GM21360 (cell line): Measurements from ENCODE around the gene GPR183.

Experiments
- ATAC-seq: cut with Tn5 transposase; IDR thresholded peaks from one replicate; pipeline ENCODE4 v1.9.1; 2021; ENCODE audit warnings: mild to moderate bottlenecking, moderate library complexity; ENCODE audit not compliant: unreplicated experiment

GPR183 gene

DNA sequence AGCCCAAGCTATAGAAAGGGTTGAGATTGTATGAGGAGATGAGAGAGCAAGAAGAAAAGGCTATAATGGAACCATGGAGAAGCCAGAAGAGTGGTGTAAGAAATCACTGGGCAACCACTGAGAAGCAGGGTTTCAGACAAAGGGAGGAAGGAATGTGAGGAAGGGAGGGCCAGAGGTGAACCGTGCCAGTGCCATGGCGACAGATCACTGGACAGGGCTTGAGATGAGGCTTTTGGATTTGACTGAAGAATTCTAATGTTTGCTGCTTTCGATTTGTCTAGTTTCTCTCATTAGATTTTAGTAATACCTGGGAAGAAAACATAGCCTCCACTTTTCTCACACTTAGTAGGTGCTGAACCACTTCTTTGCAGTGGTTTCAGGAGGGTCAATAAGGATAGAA, 6.3 kb upstream of the GPR183 start:
- no peak for ATAC-seq

DNA sequence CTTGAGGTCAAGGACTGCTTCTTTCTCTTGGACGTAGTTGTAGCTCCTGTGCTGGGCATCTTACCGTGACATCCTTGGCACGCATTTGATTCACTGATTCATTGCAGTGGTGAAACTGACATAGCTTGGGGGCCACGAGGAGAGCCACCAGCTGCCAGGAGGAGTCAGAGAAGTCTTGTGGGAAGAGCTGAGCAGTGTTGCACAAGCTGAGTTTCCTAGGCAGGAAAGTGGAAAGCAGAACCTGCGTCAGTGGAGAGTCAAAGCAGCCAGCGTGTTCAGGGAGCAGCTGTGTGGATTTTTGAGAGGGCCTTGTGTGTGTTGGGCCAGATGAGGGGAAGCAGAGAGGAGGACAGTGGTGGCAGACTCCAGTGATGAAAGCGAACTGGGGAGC, 5.3 kb upstream of the GPR183 start:
- peak; percentile 34 for ATAC-seq

DNA sequence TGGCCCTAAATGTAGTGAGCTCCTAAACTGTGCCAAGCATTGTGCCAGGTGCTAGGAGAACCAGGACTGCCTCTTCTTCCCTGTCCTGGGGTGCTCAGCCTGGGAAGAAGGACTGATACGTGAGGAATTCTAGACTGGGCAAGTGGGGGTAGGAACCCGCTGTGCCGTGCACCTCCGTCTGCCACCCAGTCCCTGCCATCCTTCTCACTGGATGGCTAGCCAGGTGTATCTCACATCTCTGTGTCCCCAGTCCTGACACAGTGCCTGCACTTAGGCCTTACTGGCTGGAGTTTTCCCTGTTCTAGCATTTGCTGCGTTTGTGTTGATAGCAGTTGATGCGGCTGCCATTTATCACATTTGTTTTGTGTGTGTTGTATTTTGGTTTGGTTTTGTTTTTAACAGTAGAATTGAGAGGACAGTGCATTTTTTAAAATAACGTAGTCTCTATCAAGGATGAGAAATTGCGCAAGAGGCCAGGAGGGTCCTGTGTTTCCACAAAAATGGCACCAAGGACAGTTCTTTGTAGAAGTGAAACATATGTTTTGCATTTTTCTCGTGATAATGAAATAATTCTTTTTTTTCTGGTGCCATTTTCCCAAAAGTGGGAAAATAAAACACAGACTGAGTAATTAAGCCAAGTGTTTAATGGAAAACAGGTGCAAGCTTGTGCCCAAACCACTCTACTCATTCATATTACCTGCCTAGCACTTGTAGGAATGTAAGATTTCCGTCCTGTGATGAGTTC, 4.7 kb upstream of the GPR183 start:
- no peak for ATAC-seq

DNA sequence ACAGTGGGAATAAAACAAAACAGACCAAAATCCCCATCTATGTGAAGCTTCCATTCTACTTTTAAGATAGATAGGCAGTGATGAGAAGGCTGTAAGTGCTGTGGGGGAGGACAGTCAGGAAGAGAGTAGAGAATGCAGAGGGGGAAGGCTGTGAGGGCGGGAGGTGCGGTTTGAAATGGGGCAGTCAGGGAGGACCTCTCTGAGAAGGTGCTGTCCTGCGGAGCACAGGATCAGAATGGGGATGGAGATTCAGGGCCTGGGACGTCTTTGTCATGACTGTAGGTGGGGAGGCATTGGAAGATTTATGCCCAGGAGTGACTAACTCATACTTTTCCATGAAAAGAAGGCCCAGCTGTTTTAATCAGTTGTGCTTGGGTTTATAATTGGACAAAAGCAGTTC, 3.9 kb upstream of the GPR183 start:
- no peak for ATAC-seq

DNA sequence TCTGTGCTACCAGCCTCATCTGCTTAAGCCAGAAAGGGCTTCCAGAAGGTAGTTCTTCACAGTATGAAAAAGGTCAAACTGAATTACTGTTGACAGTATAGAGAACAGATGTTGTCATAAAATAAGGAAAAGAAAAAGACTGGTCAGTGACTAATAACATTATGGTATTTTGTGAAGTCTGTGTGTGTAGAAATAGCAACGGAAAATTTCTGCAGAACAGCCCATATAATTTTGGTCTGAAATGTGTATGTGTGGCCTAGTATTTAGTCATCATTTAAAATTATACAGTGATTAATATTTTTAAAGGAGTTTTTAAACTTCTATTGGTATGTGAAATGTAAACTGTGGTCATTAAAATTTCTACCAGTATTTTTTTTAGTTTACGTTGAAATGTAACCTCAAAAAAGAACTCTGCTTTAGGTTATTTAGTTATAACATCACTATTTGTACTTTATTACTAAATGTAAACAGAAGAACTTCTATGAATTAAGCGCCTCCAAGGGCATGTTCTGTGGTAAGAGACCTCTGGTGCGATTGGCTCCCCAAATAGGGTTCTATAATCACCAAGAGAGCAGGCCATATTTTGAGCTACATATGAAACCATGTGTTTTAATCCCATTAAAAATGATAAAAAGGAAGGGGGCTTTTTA, 3.3 kb upstream of the GPR183 start:
- ATAC-seq = peak; percentile 32

DNA sequence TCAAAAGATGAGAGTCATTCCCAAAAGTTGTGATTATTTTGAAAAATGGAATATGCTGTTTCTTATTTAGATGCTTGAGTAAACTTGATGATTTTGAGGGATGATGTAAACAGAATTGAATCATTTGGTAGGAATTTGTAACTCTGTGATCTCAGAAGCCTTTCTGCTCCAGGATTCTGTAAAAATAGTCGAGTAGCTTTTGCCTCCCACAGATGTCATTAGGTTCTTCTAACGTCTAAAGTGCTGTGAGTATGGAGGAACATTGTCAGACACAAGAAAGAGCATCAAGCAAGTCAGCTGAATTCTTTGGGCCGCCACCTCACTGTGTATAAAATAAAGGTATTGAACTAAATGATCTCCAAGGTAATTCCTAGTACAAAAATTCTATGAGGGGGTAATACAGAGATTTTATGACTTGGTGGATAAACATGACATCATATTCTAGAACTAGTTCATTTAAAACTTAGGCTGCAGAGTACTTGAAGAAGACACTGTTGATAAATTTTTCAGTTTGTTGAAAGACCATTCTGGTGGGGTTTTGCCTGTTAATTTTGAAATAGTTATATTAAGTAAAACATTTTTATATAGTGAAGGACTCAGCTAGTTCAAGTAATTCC, 1.4 kb upstream of the GPR183 start:
- ATAC-seq = no peak

DNA sequence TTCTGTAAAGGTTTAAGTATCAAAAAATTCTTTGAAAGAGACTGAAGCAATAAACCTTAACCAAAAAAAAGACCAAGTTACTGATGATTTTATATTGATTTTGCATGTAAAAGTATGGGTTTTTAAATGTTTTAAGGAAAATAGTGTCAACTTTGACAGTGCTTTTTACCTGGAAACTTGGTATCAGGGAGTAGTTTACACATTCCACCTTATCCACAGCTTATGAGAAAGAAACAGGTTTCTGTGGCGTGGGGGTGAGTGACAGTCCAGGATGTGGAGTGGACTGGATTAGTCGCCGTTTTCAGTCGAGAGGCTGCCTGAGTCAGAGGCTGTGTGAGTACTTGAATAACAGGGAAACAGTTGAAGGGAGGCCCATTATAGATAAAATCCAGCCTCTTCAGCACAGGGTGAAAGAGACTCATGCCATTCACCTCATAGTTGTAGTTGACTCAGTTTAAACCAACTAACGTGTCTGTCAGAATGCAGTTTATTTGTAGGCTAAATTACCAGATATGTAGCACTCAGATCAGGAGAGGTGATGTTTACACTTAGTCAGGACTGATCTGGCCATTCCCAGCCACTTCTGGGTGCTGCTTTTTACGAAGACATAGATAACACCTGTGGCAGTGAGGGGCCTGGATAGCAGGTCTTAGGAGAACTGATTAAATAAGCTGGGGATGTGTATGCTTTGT, 595 bp upstream of the GPR183 start:
- ATAC-seq = peak; percentile 31

DNA sequence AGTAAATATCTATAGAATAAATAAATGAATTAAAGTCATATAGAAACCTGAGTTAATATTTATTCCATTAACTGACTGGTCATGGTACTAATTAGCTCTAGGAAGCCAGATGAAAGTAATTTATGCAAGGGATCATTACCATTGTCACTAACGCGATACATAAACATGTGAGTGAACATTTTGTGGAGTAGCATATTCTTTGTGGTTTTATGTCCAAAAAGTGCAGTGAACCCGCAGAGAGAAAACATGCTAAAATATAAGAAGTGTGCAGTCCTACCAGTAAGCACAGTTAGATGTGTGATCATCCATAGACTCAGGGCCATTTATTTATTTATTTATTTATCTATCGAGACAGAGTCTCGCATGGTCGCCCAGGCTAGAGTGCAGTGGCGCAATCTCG, 1.6 kb downstream of the GPR183 start:
- no peak for ATAC-seq

DNA sequence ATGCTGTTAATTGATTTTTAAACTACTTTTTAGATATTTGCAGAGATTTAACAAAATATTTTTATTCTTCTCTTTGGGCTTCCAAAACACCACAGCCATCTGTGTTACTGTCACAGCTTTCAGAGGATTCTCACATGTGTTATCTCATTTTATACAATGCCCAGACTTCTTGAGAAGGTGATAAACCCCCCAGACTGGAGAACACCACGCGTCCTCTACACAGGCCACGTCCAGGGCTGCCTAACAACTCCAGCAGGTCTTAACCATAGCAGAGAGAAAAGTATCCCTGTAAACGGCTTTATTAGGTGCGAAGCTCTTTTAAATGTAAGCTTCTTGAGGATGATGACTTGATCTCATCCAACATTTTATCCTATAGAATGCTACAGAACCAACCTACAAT, 2.0 kb downstream of the GPR183 start:
- ATAC-seq = no peak

DNA sequence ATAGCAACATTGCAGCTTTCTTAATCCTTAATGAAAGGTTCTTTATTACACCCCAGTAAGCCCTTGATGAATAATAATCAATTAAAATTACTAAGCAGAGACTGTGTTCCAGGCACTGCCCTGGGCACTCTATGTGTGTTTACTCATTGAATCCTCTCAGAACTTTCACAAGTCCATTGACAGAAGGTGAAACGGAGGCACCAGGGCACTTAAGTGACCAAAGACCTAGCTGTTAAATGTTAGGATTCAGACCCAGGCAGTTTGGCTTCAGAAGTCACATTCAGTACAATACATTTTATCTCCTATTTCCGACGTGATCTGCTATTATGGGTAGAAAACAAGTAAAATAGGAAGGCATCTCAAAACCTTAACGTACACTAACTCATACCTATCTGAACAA, 2.7 kb downstream of the GPR183 start:
- no peak for ATAC-seq

DNA sequence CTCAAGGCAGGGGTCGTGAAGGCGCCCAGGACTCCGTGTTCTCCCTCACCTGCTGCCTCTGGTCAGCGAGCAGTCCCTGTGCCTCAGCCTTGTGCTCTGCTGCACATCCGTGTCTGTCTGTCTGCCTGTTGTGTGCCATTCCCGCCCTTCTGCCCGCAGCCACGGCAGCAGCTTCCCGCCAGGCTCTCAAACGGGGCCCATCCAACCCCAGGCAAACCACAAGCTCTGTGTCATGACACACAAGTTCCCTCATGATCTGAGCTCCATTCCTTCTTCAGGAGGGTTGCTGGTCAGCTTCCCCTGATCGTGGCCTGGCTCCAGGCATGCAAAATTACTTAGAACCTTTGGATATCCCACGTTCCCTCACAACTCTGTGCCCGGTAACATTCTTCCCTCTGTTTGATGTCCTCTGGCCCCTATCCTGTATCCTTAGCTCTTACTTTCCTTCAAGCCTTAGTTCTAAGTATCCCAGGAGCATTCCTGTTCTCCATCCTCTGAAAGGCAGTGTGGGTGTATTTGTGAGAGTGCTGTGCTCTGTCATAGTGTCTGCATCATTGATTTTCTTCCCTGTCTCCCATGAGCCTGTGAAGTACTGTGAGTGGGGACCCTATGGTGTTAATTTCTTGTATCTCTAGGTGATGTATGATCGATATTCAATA, 3.2 kb downstream of the GPR183 start:
- ATAC-seq = no peak

DNA sequence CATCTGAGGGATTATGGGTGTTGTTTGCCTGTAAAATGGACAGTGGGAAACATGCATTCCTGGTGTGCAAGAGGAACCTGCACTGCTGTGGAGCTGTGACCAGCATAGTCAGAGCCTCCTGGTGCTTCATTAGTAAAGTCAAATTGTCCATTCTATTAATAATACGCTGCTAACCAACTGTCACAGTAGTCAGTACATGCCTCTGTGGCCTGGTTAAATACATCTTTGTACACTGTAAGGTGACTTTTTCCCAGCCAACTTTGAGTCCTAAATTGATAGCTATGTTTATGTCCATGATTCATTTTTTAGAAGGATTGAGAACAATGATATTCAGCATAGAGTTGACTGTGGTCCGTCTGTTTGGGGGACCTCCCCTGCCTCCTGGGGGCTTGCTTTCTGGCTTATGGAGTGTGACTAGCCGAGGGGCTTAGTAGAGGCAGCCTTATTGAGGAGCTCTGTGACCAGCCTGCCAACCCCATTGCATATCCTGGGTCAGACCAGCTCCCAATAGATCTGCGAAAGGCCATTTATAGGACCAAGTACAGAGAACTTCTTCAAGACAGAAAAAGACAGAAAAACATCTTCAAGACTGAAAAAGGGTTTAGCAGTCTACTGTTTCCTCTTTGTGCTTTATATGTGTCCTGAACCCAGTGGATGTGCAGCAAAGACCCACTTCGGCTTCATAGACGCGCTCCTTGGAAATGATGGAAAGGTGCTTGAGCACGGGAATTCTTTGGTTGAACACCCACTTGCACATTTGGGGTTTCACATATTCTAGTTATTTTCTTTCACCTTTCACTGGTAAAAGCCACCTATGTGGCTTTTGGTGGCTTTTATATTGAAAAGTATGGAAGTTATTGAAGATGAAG, 4.3 kb downstream of the GPR183 start:
- ATAC-seq = no peak

DNA sequence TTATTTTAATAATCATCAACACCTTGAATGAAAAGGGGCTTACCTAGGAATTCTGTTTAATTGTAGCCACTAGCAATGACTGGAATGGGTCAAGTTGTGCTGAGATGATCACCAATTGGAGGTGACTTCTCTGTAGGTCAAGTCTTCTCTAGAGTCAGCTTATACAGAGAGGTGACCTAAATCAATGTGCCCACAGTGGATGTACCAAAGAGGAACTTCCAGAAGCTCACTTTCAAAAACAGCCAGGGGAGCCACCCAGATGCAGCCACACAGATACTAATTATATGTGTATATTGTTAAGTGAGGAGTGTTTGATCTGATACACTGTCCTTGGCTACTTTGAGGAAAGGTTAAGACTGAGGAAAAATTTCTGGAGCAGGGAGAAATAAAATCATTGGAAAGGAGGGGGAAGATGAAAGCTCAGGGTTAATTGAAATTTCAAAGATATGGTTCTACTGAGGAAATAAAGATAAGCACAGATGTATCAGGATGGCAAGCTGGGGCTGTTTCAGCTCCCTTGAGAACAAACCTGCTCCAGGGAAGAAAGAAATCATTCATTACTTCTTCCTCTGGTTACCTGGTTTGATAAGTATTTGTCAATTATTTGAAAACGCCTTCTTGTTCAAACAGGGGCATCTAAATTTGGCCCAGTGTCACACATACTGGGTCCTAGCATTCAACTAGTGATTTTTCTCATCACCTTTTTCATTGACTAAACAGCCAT, 5.1 kb downstream of the GPR183 start:
- no peak for ATAC-seq

DNA sequence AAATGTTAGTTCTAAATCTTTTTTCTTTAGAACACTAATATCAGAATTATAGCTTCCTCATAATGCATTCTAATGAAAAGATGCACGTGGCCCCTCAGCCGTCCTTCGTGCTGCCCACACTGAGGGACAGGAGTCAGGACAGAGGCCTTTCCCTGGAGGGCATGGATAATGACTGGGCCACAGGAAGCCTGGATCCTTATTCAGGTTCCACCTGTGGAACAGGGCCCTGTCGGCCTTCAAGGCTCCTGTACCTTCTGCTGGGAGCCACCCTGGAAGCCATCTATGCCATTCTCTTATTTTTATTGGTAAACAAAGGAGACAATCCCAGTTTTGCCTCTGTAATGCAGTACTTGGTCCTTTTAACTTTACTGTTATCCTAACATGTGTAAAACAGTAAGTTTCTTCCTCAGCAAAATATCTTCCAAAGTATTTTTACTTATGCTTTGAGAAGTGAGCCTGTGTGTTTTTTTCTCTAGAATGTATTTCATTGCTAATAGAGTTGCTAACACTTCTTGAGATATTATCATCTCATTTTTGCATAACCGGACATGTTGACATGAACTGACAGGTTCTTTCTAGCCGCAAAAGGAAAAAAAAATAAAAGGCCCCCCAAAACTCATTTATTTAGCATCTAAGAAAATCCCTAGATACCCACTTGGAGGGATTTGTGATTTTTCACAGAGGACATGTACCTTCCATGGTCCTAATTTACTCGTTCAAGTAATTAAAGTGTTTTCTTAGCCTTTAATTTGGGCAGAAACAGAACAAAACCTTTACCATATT, 6.0 kb downstream of the GPR183 start:
- no peak for ATAC-seq

DNA sequence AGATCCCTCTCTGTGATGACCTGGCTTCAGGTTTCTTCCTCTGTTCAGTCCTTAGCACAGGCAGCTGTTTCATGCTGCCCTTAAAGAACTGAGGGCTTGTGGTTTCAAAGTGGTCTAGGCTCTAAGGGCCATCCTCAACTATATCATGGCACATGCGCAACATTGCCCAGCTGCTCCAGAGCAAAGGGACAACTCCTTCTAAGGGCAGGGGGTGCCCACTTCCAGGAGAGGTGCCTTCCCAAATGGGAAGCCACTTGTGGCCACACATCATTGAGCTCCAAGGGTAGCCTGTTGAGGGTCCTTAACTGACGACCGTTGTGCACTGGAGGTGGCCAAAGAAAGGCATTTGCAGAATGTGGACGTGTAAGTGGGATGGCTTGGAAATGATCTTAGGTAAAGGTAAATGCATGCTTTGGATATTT, 7.3 kb downstream of the GPR183 start:
- ATAC-seq = no peak

DNA sequence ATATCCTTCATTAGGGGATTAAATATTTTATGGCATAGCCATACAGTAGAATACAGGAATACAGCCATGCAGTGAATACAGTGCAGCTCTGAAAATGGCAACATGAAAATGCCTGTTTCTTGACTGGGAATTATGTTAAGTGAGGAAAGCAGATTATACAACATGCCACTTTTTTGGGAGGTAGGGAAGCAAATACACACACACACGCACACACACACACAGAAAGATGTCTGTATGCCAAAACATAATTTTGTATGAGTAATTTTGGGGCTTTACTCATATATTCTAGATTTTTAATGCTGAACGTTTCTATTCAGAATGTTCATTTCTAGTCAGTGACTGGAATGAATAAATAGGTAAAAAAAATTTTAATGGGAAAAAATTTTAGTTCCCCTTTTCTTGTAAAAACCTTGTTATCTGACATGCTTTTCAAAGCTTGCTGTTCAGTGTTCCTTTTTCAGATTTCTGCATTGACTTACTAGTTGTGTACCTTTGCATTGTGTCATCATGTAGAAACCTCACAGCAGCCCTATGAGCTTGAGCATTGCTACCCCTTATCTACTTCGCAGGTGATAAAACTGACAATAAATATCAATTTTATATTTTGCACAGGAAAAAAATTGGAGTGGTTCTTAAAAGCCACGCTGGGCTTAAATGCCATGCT, 7.8 kb downstream of the GPR183 start:
- no peak for ATAC-seq

DNA sequence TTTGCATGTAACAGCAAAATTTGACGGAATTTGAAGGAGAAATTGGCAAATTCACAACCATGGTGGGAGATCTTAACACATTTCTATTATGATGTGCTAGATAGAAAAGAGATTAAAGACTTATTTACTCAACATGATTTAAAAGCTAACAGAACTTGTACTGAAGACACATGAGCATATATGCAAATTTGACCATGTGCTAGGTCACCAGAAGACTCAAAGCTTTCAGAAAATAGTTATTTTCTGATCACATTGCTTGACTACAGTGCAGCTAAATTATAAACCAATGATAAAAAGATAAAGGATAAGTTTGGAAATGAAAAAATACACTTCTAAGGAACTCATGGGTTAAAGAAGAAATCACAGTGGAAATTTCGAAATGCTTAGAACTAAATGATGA, 9.1 kb downstream of the GPR183 start:
- no peak for ATAC-seq

DNA sequence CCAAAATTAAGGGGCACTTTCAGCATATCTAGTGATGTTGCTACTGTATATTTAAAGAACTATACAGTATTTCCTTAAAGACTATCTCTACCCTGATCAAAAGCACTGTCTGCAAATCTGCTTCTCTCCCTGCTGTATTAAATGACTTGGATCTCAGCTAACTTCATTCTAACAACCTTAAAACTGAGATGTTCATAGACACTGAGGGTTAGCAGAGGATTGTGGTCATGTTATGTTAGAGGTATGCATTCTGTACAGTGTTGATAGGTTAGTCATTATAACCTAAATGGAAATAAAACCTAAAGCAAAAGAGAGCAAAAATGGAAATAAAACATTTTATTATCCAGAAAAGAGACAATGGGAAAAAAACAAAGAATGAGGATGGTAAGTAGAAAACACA, 9.9 kb downstream of the GPR183 start:
- ATAC-seq = no peak
